Choroid plexus epithelial cell (primary cell): ENCODE measurements around the gene DCDC2C.

Experiments
- DNase-seq: peaks from one replicate; pipeline ENCODE4 v3.0.0-alpha.2; 2010; ENCODE audit warnings: low read depth
- H3K4me3 ChIP-seq: 2 replicates; pipeline ENCODE4 v1.5.1; 2011; ENCODE audit warnings: low read depth, mild to moderate bottlenecking, control low read depth, low read length, moderate library complexity
- CTCF ChIP-seq: conservative IDR thresholded peaks from 2 replicates; pipeline ENCODE4 v1.5.1; 2011; ENCODE audit warnings: low read depth, mild to moderate bottlenecking, control low read depth, inconsistent platforms, low read length, moderate library complexity

DCDC2C gene

GRCh38 chr2:3728104-3729054 lies 25.0 kb downstream of the DCDC2C start:
- DNase-seq: peak; percentile 80
- no peak overlapping the region for H3K4me3 ChIP-seq
- peak; percentile 66 for TF ChIP-seq CTCF

GRCh38 chr2:3729055-3729448 lies 25.7 kb downstream of the DCDC2C start:
- TF ChIP-seq CTCF: no peak
- no peak for DNase-seq
- H3K4me3 ChIP-seq: no peak overlapping the region

- DNase-seq: no peak
- H3K4me3 ChIP-seq: no peak overlapping the region
- TF ChIP-seq CTCF: no peak
These were observed 26.4 kb downstream of the DCDC2C start for GRCh38 chr2:3729786-3730185.

- peak; percentile 58 for DNase-seq
These were observed 27.3 kb downstream of the DCDC2C start for GRCh38 chr2:3730646-3731045.

GRCh38 chr2:3731829-3732228 lies 28.5 kb downstream of the DCDC2C start:
- DNase-seq: no peak

More at GRCh38 chr2:3730646-3731045, 27.3 kb downstream of the DCDC2C start:
- no peak overlapping the region for H3K4me3 ChIP-seq
- TF ChIP-seq CTCF: no peak

GRCh38 chr2:3736112-3736511 lies 32.7 kb downstream of the DCDC2C start:
- TF ChIP-seq CTCF: no peak
- no peak overlapping the region for H3K4me3 ChIP-seq
- no peak for DNase-seq

More at GRCh38 chr2:3731829-3732228, 28.5 kb downstream of the DCDC2C start:
- H3K4me3 ChIP-seq: no peak overlapping the region
- no peak for TF ChIP-seq CTCF

GRCh38 chr2:3737128-3737527 lies 33.8 kb downstream of the DCDC2C start:
- no peak overlapping the region for H3K4me3 ChIP-seq
- DNase-seq: no peak
- no peak for TF ChIP-seq CTCF
